ENCODE measurements around the gene ACBD3.

- TF ChIP-seq CTCF (IDR thresholded peaks at IDR 0.05; ENCODE audit: borderline replicate concordance, extremely low read depth, low read length, poor library complexity, severe bottlenecking) (no peak), EZH2 (IDR thresholded peaks at IDR 0.05; ENCODE audit: borderline replicate concordance, low read depth, low read length, severe bottlenecking) (no peak)
These were observed 52.9 kb downstream of the ACBD3 start for GRCh38 chr1:226133504-226134123.
